Gastrocnemius medialis (tissue), 4 donors: ENCODE measurements around the gene TSNAX. TPM values are rescaled to one million over a fixed set of nuclear protein-coding genes. Genes with fewer than 3 reads are reported as not detected.

Source experiments
- ATAC-seq, 2 donors: fragments of 150-250 bp; one replicate each; pipeline ENCODE4 v1.9.1; 2016
- DNase-seq, 2 donors: peaks; one replicate each; pipeline ENCODE4 v3.0.0-alpha.2; 2019
- H3K27ac ChIP-seq, 4 donors: fragments of 200-600 bp; sonication (generic); 1 replicate in 1 of 4; 2 replicates in 3 of 4; pipeline ENCODE4 v1.5.1; 2016 to 2018; ENCODE audit warnings: mild to moderate bottlenecking in 2 of 4, moderate library complexity in 1 of 4
- H3K27me3 ChIP-seq, 3 donors: fragments of 200-600 bp; sonication (generic) in 2 of 3; 1 replicate in 1 of 3; 2 replicates in 2 of 3; pipeline versions ENCODE4 v1.5.1 to v1.6.0; 2016 to 2019; ENCODE audit warnings: mild to moderate bottlenecking in 1 of 3, moderate library complexity in 1 of 3
- H3K36me3 ChIP-seq, 2 donors: fragments of 200-600 bp; sonication (generic) in 1 of 2; one replicate each; pipeline ENCODE4 v1.5.1; 2017 to 2018
- H3K4me1 ChIP-seq, 2 donors: fragments of 200-600 bp; sonication (generic) in 1 of 2; one replicate each; pipeline ENCODE4 v1.5.1; 2016 to 2017; ENCODE audit warnings: mild to moderate bottlenecking in 2 of 2
- H3K4me3 ChIP-seq, 4 donors: fragments of 200-600 bp; sonication (generic) in 3 of 4; 1 replicate in 1 of 4; 2 replicates in 3 of 4; pipeline ENCODE4 v1.5.1; 2016 to 2019; ENCODE audit warnings: mild to moderate bottlenecking in 2 of 4
- H3K9me3 ChIP-seq, 3 donors: fragments of 200-600 bp; sonication (generic) in 2 of 3; 1 replicate in 1 of 3; 2 replicates in 2 of 3; pipeline ENCODE4 v1.5.1; 2016 to 2019
- POLR2A ChIP-seq, 2 donors: fragments of 450-650 bp; IDR thresholded peaks; one replicate each; pipeline ENCODE4 v1.6.1; 2017; ENCODE audit warnings: antibody characterized with exemption in 2 of 2, mild to moderate bottlenecking in 2 of 2, moderate library complexity in 2 of 2
- in situ Hi-C, 4 donors: fragments of 200-750 bp; cut with MboI; loops; one replicate each; pipeline versions ENCODE4 v1.15.0 to v1.8.0; 2017; ENCODE audit warnings: low sequenced_read_pairs in 4 of 4
- intact Hi-C: fragments of 100-400 bp; cut with DNase I; formaldehyde crosslinking; loops from one replicate; pipeline ENCODE4 v1.15.1; 2023; ENCODE audit warnings: low total_unique reads
- total RNA-seq, 4 donors: library from RNA; depleted of rRNA; stranded (reverse); fragments of >200 nt; gene quantifications; one replicate each; pipeline versions ENCODE4 v1.1.0 to v1.2.3, GENCODE V29; 2016
- TF ChIP-seq, protein P1 (sequence below), 5 experiments: fragments of 450-650 bp in 3 of 5; fragments of 200-600 bp in 2 of 5; sonication (generic) in 2 of 5; IDR thresholded peaks in 4 of 5; conservative IDR thresholded peaks in 1 of 5; 1 replicate in 4 of 5; 2 replicates in 1 of 5; pipeline ENCODE4 v1.5.1; 2016 to 2019; ENCODE audit warnings: antibody characterized with exemption in 5 of 5, mild to moderate bottlenecking in 3 of 5, moderate library complexity in 3 of 5

TSNAX gene
- total RNA-seq, 4 donors from 2014 or later: 47.8 to 84.2 (median 77.8) TPM

DNA sequence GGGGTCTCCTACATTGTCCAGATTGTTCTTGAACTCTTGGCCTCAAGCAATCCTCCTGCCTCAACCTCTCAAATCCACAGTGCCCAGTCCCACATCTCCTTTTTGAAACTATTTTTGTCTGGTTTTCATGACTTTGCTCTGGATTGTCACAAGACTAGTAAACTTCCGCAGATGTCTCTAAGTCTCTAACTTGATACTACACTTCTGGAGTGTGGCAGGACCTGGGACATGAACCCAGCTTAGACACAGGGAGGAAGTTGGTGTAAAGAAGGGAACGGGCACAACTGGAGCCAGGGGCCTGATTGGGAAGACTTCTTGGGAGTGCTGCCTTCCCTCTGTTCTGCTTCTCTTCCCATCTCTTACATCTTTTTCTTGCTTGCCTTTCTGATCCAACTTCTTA is 81.9 kb downstream of the TSNAX start:
- H3K4me1 ChIP-seq: no peaks in the 10 kb centered on the region
- in situ Hi-C loops: loop anchor here in 2 of 4 donors (25.0 kb wide), 1 partner anchor 623 kb away; the partner anchor contains the start of genes ARV1 (in 2 of the 2) and TTC13 (in 2 of the 2)

DNA sequence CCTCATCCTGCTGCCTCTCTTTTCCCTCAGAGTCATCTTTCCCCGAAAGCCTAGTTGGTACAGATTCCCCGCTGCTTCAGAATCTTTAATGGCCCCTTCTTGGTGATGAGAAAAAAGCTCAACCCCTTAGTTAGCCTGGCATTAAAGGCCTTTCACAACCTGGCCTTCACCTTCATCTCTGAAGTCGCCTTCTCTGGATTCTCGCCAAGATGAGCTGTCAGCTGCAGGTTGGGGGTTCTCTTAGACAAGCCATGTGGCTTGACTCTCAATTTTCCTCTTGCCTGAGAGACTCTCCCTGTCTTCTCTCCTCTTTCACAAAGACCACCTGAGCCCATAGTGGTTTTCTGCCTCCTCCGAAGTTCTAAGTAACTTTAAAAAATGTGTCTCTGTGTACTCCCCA is 82.6 kb downstream of the TSNAX start:
- Histone ChIP-seq H3K27ac (no peak overlapping the region), H3K36me3 (no peaks in the 10 kb centered on the region), H3K27me3 (no peaks in the 10 kb centered on the region), H3K4me1 (no peaks in the 10 kb centered on the region), H3K9me3 (no peaks in the 10 kb centered on the region), H3K4me3 (no peak overlapping the region)
- ATAC-seq (no peak), DNase-seq (no peak)
- intact Hi-C loops: no loop called here
- no peak for TF ChIP-seq POLR2A (IDR thresholded peaks at IDR 0.05)
- TF ChIP-seq, protein P1, sequence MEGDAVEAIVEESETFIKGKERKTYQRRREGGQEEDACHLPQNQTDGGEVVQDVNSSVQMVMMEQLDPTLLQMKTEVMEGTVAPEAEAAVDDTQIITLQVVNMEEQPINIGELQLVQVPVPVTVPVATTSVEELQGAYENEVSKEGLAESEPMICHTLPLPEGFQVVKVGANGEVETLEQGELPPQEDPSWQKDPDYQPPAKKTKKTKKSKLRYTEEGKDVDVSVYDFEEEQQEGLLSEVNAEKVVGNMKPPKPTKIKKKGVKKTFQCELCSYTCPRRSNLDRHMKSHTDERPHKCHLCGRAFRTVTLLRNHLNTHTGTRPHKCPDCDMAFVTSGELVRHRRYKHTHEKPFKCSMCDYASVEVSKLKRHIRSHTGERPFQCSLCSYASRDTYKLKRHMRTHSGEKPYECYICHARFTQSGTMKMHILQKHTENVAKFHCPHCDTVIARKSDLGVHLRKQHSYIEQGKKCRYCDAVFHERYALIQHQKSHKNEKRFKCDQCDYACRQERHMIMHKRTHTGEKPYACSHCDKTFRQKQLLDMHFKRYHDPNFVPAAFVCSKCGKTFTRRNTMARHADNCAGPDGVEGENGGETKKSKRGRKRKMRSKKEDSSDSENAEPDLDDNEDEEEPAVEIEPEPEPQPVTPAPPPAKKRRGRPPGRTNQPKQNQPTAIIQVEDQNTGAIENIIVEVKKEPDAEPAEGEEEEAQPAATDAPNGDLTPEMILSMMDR (IDR thresholded peaks at IDR 0.05 in 4 of 5, conservative IDR thresholded peaks at IDR 0.05 in 1 of 5): no peak
- in situ Hi-C loops: loop anchor here in 2 of 4 donors (25.0 kb wide), 1 partner anchor 624 kb away; the partner anchor contains the start of genes ARV1 (in 2 of the 2) and TTC13 (in 2 of the 2)

More for the DNA sequence above, 81.9 kb downstream of the TSNAX start:
- Histone ChIP-seq H3K36me3 (no peaks in the 10 kb centered on the region), H3K4me3 (no peak overlapping the region), H3K9me3 (no peaks in the 10 kb centered on the region), H3K27me3 (no peaks in the 10 kb centered on the region), H3K27ac (no peak overlapping the region)
- intact Hi-C loops: no loop called here
- DNase-seq (no peak), ATAC-seq (peak in 1 of 2 donors; percentile 46)
- TF ChIP-seq, protein P1 (IDR thresholded peaks at IDR 0.05 in 4 of 5, conservative IDR thresholded peaks at IDR 0.05 in 1 of 5): no peak
- TF ChIP-seq POLR2A (IDR thresholded peaks at IDR 0.05): no peak

DNA sequence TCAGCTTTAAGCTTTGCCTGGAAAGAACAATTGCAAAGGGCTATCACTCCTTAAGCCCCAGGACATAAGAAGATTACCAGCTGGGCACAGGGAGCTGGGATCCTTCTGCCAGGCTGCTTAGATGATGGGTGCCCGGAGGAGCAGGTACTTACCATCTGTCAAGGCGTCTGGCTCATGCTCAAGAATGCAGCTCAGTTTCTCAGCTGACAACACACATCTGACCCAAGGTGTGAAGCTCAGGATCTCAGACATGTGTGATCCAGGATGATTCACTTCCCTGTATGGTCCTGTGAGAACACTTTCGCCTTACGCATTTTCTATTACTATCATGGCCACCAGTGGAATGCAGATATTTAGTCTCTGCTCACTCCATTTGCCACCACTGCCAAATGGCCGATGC is 83.4 kb downstream of the TSNAX start:
- intact Hi-C loops: no loop called here
- H3K9me3 ChIP-seq: no peaks in the 10 kb centered on the region
- no peak overlapping the region for H3K27ac ChIP-seq
- H3K4me3 ChIP-seq: no peak overlapping the region
- in situ Hi-C loops: loop anchor here in 2 of 4 donors (25.0 kb wide), 1 partner anchor 625 kb away; the partner anchor contains the start of genes ARV1 (in 2 of the 2) and TTC13 (in 2 of the 2)
- DNase-seq: no peak
- no peak for TF ChIP-seq POLR2A (IDR thresholded peaks at IDR 0.05)
- TF ChIP-seq, protein P1 (IDR thresholded peaks at IDR 0.05 in 4 of 5, conservative IDR thresholded peaks at IDR 0.05 in 1 of 5): no peak
- ATAC-seq: no peak
- H3K27me3 ChIP-seq: no peaks in the 10 kb centered on the region
- H3K36me3 ChIP-seq: no peaks in the 10 kb centered on the region
- H3K4me1 ChIP-seq: no peaks in the 10 kb centered on the region

GRCh38 chr1:231612393-231613089 is 84.1 kb downstream of the TSNAX start:
- H3K4me1 ChIP-seq: no peaks in the 10 kb centered on the region
- in situ Hi-C loops: loop anchor here in 2 of 4 donors (25.0 kb wide), 1 partner anchor 625 kb away; the partner anchor contains the start of genes ARV1 (in 2 of the 2) and TTC13 (in 2 of the 2)
- no peaks in the 10 kb centered on the region for H3K9me3 ChIP-seq
- H3K4me3 ChIP-seq: no peak overlapping the region
- no peak for ATAC-seq
- intact Hi-C loops: no loop called here
- no peaks in the 10 kb centered on the region for H3K27me3 ChIP-seq
- no peak for TF ChIP-seq POLR2A (IDR thresholded peaks at IDR 0.05)
- TF ChIP-seq, protein P1 (IDR thresholded peaks at IDR 0.05 in 4 of 5, conservative IDR thresholded peaks at IDR 0.05 in 1 of 5): no peak
- H3K36me3 ChIP-seq: no peaks in the 10 kb centered on the region
- no peak overlapping the region for H3K27ac ChIP-seq
- DNase-seq: no peak
